GM21447 (cell line): ENCODE measurements around the gene BANP.
"Not testable (repeated sequence)": the region's sequence is repeated elsewhere in the genome, so short reads cannot be mapped to it uniquely, and the experiment has no call there.

Experiments
- ATAC-seq: cut with Tn5 transposase; IDR thresholded peaks from one replicate; pipeline ENCODE4 v1.9.1; 2021; ENCODE audit not compliant: unreplicated experiment

The BANP gene

GRCh38 chr16:88044121-88044581 lies 92.9 kb downstream of the BANP start:
- peak; percentile 57 for ATAC-seq

- not testable (repeated sequence) for ATAC-seq
Measured at GRCh38 chr16:88045361-88045760, 94.1 kb downstream of the BANP start.

GRCh38 chr16:88045820-88046303 lies 94.6 kb downstream of the BANP start:
- ATAC-seq = peak; percentile 81

GRCh38 chr16:88047462-88047861 lies 96.2 kb downstream of the BANP start:
- ATAC-seq = no peak

GRCh38 chr16:88048985-88049384 lies 97.8 kb downstream of the BANP start:
- ATAC-seq = no peak

- ATAC-seq = no peak
Measured at GRCh38 chr16:88049561-88050545, 98.6 kb downstream of the BANP start.

GRCh38 chr16:88050952-88051660 lies 99.9 kb downstream of the BANP start:
- ATAC-seq = no peak

- ATAC-seq = no peak
Measured at GRCh38 chr16:88052661-88053060, 101.4 kb downstream of the BANP start.

GRCh38 chr16:88053479-88053878 lies 102.2 kb downstream of the BANP start:
- not testable (repeated sequence) for ATAC-seq

- ATAC-seq = no peak
Measured at GRCh38 chr16:88055356-88055755, 104.1 kb downstream of the BANP start.

GRCh38 chr16:88056212-88056611 lies 105.0 kb downstream of the BANP start:
- no peak for ATAC-seq

- no peak for ATAC-seq
Measured at GRCh38 chr16:88057656-88058055, 106.4 kb downstream of the BANP start.

- ATAC-seq = no peak
Measured at GRCh38 chr16:88058136-88058535, 106.9 kb downstream of the BANP start.

GRCh38 chr16:88058817-88059216 lies 107.6 kb downstream of the BANP start:
- no peak for ATAC-seq

GRCh38 chr16:88059701-88060386 lies 108.6 kb downstream of the BANP start:
- ATAC-seq = no peak

- ATAC-seq = no peak
Measured at GRCh38 chr16:88060524-88061219, 109.4 kb downstream of the BANP start.

- ATAC-seq = no peak
Measured at GRCh38 chr16:88061346-88062110, 110.3 kb downstream of the BANP start.

GRCh38 chr16:88062341-88063210 lies 111.3 kb downstream of the BANP start:
- ATAC-seq = no peak
